PFSK-1 (cell line): ENCODE results near the gene LY6G5C.

Source experiments
- FOXP2 ChIP-seq: optimal IDR thresholded peaks from 2 replicates; pipeline ENCODE3; 2011; ENCODE audit warnings: borderline replicate concordance, control low read depth, inconsistent platforms; ENCODE audit not compliant: insufficient read depth; ENCODE audit errors: extremely low read length, extremely low read depth
- POLR2AphosphoS5 ChIP-seq: IDR thresholded peaks from 2 replicates; pipeline ENCODE4 v1.6.1; 2012; ENCODE audit warnings: low read depth, mild to moderate bottlenecking, control low read depth, low read length, moderate library complexity
- SIN3A ChIP-seq: IDR thresholded peaks from 2 replicates; pipeline ENCODE4 v1.6.1; 2012; ENCODE audit warnings: mild to moderate bottlenecking, low read length, moderate library complexity, borderline replicate concordance; ENCODE audit not compliant: insufficient read depth
- TAF1 ChIP-seq: IDR thresholded peaks from 2 replicates; pipeline ENCODE4 v1.6.1; 2012; ENCODE audit warnings: low read length, control low read depth, borderline replicate concordance; ENCODE audit not compliant: insufficient read depth
- TF ChIP-seq, protein P1 (sequence below), 2 experiments: IDR thresholded peaks; 2 replicates each; pipeline versions ENCODE4 v1.6.1 to v1.8.0; 2011 to 2012; ENCODE audit warnings: low read depth in 2 of 2, low read length in 2 of 2, control low read depth in 1 of 2, inconsistent platforms in 1 of 2, mild to moderate bottlenecking in 1 of 2, moderate library complexity in 1 of 2; ENCODE audit not compliant: insufficient read depth in 1 of 2

DNA sequence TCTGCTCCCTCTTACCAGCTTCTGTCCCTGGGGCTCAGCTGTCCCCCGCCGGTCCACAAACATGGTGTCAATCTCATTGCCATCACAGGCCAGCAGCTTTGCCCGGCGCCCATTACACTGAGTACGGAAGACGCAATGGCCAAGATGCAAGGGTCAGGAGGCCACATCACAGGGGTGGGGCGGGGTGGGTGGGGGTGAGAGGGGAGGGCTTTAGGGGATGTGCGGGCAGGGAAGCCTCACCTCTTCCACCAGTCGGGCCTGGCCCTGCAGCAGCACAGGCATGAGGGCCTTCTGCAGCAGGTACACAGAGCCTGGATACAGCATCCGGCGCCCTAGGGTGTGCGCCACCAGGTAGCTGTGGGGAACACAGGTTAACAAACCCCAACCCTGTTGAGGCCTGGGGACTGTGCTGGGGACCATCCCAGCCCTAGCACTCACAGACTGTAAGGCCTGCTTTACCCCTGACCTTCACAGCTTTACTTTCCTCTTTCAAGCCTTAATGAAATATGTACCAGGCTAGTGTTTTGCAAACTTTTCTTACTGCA, 10.8 kb upstream of the LY6G5C start:
- TF ChIP-seq, protein P1, sequence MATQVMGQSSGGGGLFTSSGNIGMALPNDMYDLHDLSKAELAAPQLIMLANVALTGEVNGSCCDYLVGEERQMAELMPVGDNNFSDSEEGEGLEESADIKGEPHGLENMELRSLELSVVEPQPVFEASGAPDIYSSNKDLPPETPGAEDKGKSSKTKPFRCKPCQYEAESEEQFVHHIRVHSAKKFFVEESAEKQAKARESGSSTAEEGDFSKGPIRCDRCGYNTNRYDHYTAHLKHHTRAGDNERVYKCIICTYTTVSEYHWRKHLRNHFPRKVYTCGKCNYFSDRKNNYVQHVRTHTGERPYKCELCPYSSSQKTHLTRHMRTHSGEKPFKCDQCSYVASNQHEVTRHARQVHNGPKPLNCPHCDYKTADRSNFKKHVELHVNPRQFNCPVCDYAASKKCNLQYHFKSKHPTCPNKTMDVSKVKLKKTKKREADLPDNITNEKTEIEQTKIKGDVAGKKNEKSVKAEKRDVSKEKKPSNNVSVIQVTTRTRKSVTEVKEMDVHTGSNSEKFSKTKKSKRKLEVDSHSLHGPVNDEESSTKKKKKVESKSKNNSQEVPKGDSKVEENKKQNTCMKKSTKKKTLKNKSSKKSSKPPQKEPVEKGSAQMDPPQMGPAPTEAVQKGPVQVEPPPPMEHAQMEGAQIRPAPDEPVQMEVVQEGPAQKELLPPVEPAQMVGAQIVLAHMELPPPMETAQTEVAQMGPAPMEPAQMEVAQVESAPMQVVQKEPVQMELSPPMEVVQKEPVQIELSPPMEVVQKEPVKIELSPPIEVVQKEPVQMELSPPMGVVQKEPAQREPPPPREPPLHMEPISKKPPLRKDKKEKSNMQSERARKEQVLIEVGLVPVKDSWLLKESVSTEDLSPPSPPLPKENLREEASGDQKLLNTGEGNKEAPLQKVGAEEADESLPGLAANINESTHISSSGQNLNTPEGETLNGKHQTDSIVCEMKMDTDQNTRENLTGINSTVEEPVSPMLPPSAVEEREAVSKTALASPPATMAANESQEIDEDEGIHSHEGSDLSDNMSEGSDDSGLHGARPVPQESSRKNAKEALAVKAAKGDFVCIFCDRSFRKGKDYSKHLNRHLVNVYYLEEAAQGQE (IDR thresholded peaks at IDR 0.05; ENCODE audit: insufficient read depth in 1 of 2, low read depth in 2 of 2, low read length in 2 of 2): no peak
- TF ChIP-seq POLR2AphosphoS5 (no peak), TAF1 (no peak), SIN3A (no peak), FOXP2 (no peak)
